Suprapubic skin (tissue), 4 donors: Measurements from ENCODE around the gene ZNF836.

ENCODE experiments used
- CTCF ChIP-seq, 2 donors: fragments of 200-600 bp in 1 of 2; fragments of 450-650 bp in 1 of 2; sonication (generic) in 1 of 2; IDR thresholded peaks; one replicate each; pipeline ENCODE4 v1.5.1; 2016 to 2019; ENCODE audit warnings: antibody characterized with exemption in 2 of 2, mild to moderate bottlenecking in 1 of 2, moderate library complexity in 1 of 2
- EP300 ChIP-seq: sonication (generic); formaldehyde crosslinking; IDR thresholded peaks from one replicate; pipeline ENCODE4 v1.6.1; 2017; ENCODE audit warnings: antibody characterized with exemption
- POLR2AphosphoS5 ChIP-seq, 3 donors: sonication (generic); formaldehyde crosslinking; IDR thresholded peaks; one replicate each; pipeline ENCODE4 v1.6.1; 2017; ENCODE audit warnings: antibody characterized with exemption in 3 of 3

- TF ChIP-seq EP300 (no peak), CTCF (IDR thresholded peaks at IDR 0.05) (no peak), POLR2AphosphoS5 (IDR thresholded peaks at IDR 0.05) (no peak)
Observed at GRCh38 chr19:52191389-52191788, 20.0 kb upstream of the ZNF836 start.
